DOHH2 (cell line): ENCODE measurements around the gene KLHL15.

Experiments
- CTCF ChIP-seq: fragments of 200-600 bp; sonication (generic); IDR thresholded peaks from one replicate; pipeline ENCODE4 v1.5.1; 2014; ENCODE audit warnings: antibody characterized with exemption, mild to moderate bottlenecking, low read depth, low read length; ENCODE audit not compliant: poor library complexity, severe bottlenecking
- EZH2phosphoT487 ChIP-seq: fragments of 200-600 bp; sonication (generic); IDR thresholded peaks from 2 replicates; pipeline ENCODE4 v1.6.1; 2017; ENCODE audit warnings: borderline replicate concordance, mild to moderate bottlenecking, antibody characterized with exemption, low read length, moderate library complexity, mixed read lengths

- TF ChIP-seq CTCF (no peak), EZH2phosphoT487 (no peak)
Observed at GRCh38 chrX:24034485-24034884, 7.5 kb upstream of the KLHL15 start.
